Measurements from ENCODE around the gene TPPP3.
A peak's percentile ranks its signal among the peaks of the same experiment; 100 is the strongest.
"Not testable (repeated sequence)": the region's sequence is repeated elsewhere in the genome, so short reads cannot be mapped to it uniquely, and the experiment has no call there.

TPPP3 gene

DNA sequence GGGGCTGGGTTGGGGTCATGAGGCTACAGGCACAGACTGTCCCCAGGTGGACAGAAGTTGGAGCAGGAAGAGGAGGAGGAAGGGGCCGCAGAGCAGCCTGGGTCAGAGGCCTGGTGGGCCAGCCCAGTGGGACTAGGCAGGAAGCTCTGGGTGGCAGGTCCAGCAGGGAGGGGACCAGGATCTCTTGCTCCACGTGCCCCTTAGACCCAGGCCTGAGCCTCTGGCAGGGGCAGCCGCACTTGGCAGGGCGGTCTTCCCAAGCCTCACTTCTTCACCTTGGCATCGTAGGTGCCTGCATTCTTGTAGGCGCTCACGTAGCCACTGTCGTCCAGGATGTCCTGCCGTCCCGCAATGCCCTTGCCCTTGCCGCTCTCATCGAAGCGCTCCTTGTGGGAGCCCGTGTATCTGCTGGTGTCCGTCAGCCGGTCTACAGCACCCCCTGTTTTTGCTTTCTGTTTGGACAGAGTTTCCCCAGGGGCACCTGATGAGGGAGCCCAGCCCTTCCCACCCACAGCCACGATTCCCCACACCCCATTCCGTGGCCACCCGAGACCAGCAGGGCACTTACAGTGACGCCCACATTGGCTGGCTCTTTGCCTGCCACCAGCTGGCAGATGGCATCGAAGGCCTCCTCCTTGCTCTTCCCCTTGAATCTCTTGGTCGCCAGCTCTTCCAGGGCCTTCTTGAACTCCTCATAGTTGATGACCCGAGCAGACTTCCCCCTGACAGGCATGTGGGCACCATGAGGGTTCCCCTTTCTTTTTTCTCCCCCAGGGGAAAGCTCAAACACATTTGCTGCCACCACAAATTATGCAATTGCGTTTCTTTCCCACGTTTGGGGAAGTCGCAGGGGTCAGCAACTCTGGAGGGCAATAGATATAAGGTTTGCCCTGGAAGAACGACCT lies 3.1 kb downstream of the TPPP3 start:
- no peak for DNase-seq (ENCODE audit: low read depth)

DNA sequence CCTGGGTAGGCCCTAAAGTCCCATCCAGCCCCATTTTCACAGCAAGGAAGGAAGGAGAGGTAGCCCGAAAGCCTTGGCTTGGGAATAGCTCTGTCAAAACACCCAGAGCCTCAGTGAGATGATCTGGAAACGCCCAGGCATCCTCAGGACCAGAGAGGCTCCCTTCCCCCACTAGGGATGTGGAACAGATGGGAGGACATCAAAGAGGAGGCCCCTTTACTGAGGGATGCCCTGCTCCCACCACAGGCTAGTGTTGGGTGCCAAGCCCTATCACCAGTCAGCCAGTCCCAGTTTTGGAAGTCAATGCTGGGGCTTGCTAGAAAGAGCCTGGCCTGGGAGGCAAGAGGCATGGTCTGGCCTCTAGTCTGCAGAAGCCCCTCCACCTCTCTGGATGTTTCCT lies 4.7 kb downstream of the TPPP3 start:
- DNase-seq (ENCODE audit: low read depth) = no peak

GRCh38 chr16:67388191-67388590 lies 5.1 kb downstream of the TPPP3 start:
- no peak for DNase-seq (ENCODE audit: low read depth)

GRCh38 chr16:67387479-67388079 lies 5.7 kb downstream of the TPPP3 start:
- DNase-seq (ENCODE audit: low read depth) = no peak

DNA sequence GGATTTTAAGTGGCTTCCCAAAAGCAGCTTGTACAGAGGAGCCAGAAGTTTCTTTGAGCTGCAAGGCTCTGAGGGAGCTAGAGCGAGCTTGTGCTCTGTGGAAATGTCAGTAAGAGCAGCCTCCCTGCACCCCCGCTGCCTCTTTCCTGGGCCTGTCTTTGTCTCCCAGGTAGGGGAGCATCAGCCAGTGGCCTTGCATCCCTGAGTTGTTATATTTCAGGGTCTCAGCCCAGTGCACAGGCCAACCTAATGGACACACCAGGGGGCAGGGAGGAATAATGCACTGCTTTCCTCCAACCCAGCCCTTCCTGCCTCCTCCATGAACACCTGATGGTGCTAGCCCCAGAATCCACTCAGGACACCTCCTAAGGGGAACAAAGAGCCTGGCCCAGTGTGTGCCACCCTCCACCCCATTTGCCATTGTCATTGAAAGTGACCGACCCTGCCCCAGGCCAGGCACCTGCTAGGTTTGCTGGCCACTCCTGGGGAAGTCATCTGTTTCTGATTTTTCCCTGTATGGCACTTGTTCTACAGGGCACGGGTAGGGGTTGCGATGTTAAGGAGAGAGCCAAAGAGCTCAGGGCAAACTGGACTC lies 6.3 kb downstream of the TPPP3 start:
- no peak for DNase-seq (ENCODE audit: low read depth)

- no peak for DNase-seq (ENCODE audit: low read depth)
Measured at GRCh38 chr16:67384778-67385510, 8.4 kb downstream of the TPPP3 start.

- no peak for DNase-seq (ENCODE audit: low read depth)
Measured at GRCh38 chr16:67383284-67383683, 10.0 kb downstream of the TPPP3 start.

DNA sequence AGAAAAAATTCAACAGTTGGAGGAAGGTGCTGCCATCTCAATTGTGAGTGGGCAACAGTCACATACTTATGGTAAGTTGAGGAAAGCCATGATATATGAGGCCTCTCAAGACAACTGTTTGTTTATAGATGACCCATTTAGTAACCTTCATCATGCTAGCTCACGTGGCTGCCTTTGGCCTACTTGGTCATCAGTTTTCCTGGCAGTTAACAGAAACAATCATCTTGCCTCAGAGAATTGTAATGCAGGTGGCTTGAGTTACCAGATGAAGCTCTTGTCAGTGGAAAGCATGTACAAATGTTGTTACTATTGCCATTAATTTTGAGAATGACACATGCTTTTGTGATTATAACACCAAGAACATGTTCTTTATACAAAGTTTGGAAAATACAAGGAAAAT lies 14.7 kb downstream of the TPPP3 start:
- DNase-seq (ENCODE audit: low read depth) = peak; percentile 64

DNA sequence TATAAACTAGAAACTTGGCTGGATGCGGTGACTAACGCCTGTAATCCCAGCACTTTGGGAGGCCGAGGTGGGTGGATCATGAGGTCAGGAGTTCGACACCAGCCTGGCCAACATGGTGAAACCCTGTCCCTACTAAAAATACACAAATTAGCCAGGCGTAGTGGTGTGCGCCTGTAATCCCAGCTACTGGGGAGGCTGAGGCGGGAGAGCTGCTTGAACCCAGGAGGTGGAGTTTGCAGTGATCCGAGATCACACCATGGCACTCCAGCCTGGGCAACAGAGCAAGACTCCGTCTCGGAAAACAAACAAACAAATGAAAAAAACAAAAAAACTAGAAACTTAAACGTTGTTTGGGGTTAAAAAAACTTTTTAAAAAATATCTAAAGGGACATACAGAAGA lies 17.3 kb downstream of the TPPP3 start:
- not testable (repeated sequence) for DNase-seq (ENCODE audit: low read depth)

GRCh38 chr16:67372664-67373063 lies 20.6 kb downstream of the TPPP3 start:
- peak; percentile 17 for DNase-seq (ENCODE audit: low read depth)

GRCh38 chr16:67370661-67371060 lies 22.6 kb downstream of the TPPP3 start:
- DNase-seq (ENCODE audit: low read depth) = no peak

- no peak for DNase-seq (ENCODE audit: low read depth)
Measured at GRCh38 chr16:67364600-67365235, 28.6 kb downstream of the TPPP3 start.

DNA sequence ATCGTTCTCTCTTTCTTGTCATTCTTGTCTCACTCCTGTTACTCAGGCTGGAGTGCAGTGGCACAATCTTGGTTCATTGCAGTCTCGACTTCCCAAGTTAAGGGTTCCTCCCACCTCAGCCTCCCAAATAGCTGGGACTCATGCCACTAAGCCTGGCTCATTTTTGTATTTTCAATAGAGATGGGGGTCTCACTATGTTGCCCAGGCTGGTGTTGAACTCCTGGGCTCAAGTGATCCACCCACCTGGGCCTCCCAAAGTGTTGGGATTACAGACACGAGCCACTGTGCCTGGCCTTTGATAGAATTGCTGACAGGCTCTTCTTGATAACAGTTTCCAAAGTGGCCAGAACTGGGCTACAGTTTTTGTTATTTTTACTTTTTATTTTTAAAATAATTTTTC lies 32.3 kb downstream of the TPPP3 start:
- DNase-seq (ENCODE audit: low read depth) = no peak

DNA sequence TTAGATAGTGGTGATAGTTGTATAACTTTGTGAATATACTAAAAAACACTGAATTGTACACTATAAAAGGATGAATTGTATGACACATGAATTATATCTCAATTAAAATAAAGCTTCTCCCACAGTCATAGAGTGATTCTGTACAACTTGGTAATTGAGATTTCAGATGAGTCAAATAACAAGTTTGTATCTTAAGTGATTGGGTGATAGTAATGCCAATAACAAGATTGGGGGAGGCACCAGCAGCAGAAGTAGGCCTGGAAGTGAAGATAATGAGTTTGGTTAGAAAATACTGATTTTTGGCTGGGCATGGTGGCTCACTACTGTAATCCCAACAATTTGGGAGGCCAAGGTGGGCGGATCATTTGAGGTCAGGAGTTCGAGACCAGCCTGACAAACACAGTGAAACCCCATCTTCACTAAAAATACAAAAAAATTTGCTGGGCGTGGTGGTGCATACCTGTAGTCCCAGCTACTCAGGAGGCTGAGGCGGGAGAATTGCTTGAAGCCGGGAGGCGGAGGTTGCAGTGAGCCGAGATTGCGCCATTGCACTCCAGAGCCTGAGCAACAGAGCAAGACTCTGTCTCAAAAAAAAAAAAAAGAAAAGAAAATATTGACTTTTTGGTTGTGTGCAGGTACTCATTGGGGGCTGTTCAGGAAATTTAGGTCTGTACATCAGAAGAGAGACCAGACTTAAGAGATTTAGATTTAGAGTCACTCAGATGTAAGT lies 33.6 kb downstream of the TPPP3 start:
- not testable (repeated sequence) for DNase-seq (ENCODE audit: low read depth)

DNA sequence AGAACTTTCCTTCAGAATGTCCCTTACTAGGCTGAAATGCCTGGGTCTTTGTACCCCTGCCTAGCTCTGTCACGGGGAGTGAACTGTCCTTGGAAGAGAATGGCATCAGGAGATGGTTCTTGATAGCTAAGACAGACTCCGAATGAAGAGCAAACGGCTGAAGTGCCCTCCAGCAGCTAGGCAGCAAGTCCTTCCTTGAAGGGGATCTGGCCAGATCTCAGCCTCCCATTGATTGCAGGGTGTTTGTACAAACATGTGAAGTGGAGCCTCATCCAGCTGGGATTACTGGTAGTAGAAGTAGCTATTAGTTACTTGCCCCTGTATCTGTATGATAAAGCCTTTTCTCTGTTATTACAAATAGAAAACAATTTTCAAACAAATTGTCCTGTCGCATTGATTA lies 35.7 kb downstream of the TPPP3 start:
- DNase-seq (ENCODE audit: low read depth) = no peak

DNA sequence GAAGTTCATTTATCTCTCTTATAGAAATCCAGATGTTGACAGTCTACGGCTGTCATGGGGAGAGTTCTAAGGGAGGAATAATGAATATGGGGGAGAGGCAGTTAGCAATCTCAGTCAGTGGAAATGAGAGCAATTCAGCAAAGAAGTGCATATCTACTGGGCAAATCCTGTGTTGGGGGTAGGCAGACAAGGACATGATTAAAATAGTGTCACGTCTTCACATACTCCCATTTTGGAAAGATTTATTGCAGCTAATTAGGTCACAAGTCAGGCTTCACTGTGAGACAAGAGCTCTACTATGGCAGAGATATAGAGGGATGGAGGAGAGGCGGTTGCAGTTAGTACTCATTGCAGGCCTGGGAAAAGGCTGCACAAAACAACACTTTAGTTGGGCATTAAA lies 36.9 kb downstream of the TPPP3 start:
- no peak for DNase-seq (ENCODE audit: low read depth)

- DNase-seq (ENCODE audit: low read depth) = not testable (repeated sequence)
Measured at GRCh38 chr16:67352463-67352862, 40.8 kb downstream of the TPPP3 start.

GRCh38 chr16:67350324-67350723 lies 43.0 kb downstream of the TPPP3 start:
- no peak for DNase-seq (ENCODE audit: low read depth)

DNA sequence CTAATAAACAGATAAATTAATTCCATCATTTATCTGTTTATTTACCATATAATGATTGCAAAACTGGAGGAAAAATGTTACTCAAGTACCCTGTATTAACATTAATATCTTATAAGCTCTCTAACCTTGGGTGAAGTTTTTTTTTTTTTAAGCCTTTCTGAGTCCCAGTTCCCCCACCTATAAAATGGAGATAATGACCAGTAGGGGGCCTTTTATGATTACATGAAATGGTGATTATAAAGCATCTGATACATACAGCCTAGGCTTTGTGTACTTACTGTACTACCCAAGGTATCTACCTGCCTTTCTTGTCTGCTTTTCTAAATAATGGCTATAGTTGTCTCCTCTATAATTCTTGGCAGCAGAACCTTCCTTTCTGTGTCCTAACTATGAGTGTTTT lies 44.1 kb downstream of the TPPP3 start:
- DNase-seq (ENCODE audit: low read depth) = peak; percentile 6

- no peak for DNase-seq (ENCODE audit: low read depth)
Measured at GRCh38 chr16:67346341-67346740, 47.0 kb downstream of the TPPP3 start.

DNA sequence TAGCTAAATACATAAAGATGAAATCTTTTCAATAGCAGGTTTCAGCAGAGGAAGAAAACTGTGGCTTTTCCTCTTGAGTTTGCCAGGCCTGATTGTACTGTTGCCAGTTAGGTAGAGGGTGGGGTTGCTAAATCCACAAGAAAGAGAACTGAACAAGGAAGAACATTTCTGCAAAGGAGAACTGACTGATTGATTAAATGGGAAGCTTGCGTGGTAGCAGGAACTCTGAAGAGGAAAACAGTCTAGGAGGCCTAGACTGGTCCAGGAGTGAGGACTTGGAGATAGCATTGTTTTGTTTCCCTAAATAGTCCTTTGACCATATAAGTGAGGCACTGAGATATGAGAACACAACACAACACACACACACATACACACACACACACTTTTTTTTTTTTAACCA lies 47.9 kb downstream of the TPPP3 start:
- DNase-seq (ENCODE audit: low read depth) = no peak
